ENCODE results near the gene LIMA1.
"Not testable (repeated sequence)": the region's sequence is repeated elsewhere in the genome, so short reads cannot be mapped to it uniquely, and the experiment has no call there.

The LIMA1 gene

DNA sequence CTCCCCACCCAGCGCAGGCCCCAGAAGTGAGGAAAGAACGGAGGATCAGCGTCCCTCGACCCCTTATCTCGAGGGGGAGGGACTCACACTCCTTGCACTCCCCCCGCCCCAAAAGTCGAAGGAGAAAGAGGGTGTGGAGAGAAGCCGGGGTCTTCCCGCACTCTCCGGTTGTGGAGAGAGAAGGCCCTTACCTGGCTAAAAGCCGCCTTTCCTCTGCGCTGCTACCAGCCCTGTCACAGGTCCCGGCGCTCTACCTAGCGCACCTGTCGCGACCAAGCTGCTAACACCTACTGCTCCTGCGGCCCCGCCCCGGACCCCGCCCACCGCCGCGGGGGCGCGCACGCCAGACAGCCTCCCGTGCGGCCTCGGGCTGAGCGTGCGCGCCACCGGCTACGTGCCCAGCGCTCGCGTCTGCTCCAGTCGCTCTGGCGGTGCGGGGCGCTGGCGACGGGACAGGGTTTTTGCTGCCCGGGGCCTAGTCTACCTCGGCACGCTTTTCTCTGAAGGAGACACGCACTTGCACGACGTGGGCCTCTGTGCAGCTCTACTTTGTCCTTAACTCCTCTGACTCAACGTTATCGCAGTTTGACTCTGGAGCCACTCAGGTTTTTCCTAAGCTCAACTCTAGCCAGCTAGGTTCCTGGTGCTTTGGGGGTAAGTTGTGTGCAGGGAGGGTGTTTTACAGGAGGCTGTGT lies at the start of gene LIMA1:
TSS of gene LIMA1 (minus strand) at position 292 of the 695 bp plus-strand sequence. CDS start 34,769 bp downstream, outside the sequence.
- peak; percentile 76 for DNase-seq (ENCODE audit: low read depth)

DNA sequence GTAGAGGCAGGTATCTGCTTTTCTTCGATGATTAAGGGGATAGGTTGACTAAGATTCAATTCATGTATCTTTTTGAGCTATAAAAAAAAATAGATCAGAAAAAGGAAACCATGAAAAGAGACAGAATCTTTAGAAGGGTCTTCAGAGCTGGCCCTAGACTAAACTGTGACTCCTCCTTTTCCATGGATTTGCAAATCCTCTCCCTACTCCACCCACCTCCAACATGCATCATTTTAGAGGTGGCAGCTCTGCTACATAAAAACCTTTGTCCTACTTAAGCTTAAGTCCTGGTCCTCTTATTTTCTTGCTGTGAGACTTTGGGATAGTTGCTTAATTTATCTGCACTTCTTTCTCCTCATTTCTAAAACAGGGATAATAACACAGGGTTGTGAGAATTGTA lies 48.4 kb upstream of the LIMA1 start:
- DNase-seq (ENCODE audit: low read depth) = no peak

DNA sequence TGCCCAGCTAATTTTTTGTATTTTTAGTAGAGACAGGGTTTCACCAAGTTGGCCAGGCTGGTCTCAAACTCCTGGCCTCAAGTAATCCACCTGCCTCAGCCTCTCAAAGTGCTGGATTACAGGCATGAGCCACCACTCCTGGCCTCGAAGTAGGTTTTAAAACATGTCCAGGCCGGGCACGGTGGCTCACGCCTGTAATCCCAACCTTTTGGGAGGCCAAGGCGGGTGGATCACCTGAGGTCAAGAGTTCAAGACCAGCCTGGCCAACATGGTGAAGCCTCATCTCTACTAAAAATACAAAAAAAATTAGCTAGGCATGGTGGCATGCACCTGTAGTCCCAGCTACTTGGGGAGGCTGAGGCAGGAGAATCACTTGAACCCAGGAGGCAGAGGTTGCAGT lies 45.3 kb upstream of the LIMA1 start:
- DNase-seq (ENCODE audit: low read depth) = not testable (repeated sequence)

DNA sequence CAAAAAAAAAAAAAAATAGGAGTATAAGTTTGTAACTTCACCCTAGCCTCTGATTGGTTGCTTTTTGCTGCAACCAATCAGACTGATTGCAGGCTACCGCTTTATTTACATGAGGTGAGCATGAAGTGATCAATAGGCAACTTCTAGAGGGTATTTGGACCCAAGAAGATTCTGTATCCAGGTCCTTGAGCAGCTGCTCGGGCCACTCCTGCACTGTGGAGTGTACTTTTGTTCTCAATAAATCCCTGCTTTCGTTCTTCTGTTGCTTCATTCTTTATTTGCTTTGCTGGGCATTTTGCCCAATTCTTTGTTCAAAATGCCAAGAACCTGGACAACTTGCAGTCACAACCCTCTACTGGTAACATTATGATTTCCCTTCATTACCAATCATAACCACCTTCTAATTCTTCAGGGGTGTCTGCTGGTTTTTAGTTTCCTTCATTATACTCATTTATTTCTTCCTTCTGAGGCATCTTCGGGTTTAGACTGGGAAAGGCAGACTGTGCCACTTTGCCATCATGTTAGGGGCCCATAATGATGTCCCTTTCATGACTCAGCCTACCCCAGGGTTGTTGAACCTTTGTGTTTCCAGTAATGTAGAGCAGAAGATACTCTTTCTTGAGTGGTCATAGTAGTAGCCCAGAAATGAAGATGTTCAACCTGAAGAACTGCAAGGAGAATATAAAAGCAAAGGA lies 43.4 kb upstream of the LIMA1 start:
- peak; percentile 46 for DNase-seq (ENCODE audit: low read depth)

DNA sequence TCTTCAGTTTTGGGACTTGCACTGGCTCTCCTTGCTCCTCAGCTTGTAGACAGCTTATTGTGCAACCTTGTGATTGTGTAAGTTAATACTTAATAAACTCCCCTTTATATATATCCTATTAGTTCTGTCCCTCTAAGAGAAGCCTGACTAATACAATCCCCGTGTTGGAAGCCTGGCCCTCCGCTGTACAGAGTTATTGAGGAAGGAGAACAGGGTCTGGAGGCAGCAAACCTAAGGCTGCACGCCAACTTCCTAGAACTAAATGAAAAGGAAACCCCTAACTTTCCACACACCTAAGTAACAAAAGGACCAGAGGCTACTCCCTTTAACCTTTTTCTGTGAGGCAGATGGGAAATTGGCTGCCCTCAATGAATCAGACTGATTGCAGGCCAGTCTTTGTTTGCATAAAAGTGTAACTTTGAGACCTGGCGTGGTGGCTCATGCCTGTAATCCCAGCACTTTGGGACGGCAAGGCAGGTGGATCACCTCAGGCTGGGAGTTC lies 42.6 kb upstream of the LIMA1 start:
- DNase-seq (ENCODE audit: low read depth) = no peak

DNA sequence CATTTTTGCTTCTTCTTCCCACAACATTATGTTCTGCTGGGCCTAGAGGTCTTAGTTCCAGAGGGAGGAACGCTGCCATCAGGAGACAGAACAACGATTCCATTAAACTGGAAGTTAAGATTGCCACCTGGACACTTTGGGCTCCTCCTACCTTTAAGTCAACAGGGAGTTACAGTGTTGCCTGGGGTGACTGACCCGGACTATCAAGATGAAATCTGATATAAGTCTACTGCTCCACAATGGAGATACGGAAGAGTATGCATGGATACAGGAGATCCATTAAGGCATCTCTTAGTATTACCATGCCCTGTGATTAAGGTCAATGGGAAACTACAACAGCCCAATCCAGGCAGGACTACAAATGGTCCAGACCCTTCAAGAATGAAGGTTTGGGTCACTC lies 41.5 kb upstream of the LIMA1 start:
- not testable (repeated sequence) for DNase-seq (ENCODE audit: low read depth)

DNA sequence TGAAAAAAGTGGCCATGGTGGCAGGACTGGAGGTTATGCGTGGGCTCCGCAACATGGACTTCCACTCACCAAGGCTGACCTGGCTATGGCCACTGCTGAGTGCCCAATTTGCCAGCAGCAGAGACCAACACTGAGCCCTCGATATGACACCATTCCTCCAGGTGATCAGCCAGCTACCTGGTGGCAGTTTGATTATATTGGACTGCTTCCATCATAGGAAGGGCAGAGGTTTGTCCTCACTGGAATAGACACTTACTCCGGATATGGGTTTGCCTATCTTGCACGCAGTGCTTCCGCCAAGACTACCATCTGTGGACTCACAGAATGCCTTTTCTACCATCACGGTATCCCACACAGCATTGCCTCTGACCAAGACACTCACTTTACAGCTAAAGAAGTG lies 40.8 kb upstream of the LIMA1 start:
- not testable (repeated sequence) for DNase-seq (ENCODE audit: low read depth)

DNA sequence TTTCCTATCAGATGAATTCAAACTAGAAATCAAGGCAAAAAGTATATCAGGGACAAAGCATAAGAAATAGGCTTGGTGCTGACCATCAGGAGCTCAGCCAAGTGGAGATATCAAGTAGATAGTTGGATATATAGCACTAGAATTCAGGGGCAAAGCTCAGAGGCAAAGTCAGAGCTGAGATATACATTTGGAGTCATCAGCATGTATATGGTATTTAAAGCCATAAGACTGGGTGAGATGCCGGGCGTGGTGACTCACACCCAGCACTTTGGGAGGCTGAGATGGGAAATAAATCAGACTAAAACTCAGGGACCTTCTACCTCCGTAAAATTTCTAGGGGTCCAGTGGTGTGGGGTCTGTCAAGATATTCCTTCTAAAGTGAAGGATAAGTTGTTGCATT lies 38.9 kb upstream of the LIMA1 start:
- no peak for DNase-seq (ENCODE audit: low read depth)

DNA sequence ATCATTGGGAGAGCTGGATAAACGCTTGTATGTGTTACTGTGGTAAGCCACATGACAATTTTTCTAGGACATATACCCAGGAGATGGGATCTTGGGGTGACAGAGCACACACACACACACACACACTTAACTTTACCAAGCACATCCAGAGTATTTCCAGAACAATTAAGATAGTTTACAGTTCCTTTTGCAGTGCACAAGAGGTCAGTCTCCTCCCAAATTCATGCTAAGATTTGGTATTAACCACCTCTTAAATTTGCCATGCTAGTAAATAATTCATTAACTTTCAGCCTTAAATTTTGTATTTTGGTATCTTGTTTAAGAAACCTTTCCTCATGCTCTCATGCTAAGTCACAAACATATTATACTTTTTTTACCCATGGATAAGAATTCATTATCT lies 33.9 kb upstream of the LIMA1 start:
- DNase-seq (ENCODE audit: low read depth) = no peak

DNA sequence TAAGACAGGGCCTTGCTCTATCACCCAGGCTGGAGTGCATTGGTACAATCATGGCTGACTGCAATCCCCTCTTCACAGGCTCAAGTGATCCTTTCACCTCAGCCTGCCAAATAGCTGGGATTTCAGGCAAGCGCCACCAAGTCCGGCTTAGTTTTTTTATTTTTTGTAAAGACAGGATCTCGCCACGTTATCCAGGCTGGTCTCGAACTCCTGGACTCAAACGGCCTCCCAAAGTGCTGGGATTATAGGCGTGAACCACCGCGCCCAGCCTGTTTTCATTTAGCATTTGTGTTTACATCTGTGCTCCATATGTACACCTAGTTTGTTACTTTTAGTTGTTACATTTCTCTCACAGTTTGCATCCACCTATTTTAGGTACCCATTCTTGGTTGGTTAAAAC lies 32.5 kb upstream of the LIMA1 start:
- no peak for DNase-seq (ENCODE audit: low read depth)

DNA sequence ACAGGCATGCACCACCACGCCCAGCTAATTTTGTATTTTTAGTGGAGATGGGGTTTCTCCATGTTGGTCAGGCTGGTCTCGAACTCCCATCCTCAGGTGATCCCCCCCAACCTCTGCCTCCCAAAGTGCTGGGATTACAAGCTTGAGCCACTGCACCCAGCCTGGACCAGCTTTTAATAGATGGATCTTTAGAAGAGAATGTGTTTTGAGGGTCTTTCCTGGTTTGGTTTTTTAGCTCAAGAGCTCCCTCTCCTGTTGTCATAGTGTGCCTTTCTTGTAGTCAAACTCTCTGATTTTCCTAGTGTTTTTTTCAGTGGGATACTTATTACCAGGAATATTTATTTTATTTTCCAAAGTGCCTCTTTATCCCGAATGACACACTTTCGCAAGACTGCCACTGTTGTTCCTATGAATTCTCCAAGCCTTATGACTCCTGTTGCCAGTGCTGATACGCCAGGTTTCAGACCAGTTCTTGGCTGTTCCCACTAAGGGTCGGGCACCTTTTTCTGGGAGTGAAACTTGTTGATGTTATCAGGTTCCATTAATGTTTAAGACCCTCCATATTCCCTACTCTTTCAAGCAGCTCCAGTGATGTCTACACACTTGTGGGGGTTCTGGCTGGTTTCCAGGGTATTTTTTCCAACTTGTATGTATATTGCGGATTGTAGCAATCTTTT lies 31.5 kb upstream of the LIMA1 start:
- peak; percentile 39 for DNase-seq (ENCODE audit: low read depth)

DNA sequence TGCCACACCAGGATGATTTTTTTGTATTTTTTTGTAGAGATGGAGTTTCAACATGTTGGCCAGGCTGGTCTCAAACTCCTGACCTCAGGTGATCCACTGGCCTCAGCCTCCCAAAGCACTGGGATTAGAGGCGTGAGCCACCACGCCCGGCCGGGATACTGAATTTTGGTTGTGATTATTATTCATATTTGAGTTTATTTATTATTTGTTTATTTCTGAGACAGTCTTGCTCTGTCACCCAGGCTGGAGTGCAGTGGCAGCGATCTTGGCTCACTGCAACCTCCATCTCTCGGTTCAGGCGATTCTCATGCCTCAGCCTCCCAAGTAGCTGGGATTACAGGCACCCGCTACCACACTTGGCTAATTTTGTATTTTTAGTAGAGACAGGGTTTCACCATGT lies 30.7 kb upstream of the LIMA1 start:
- DNase-seq (ENCODE audit: low read depth) = not testable (repeated sequence)

DNA sequence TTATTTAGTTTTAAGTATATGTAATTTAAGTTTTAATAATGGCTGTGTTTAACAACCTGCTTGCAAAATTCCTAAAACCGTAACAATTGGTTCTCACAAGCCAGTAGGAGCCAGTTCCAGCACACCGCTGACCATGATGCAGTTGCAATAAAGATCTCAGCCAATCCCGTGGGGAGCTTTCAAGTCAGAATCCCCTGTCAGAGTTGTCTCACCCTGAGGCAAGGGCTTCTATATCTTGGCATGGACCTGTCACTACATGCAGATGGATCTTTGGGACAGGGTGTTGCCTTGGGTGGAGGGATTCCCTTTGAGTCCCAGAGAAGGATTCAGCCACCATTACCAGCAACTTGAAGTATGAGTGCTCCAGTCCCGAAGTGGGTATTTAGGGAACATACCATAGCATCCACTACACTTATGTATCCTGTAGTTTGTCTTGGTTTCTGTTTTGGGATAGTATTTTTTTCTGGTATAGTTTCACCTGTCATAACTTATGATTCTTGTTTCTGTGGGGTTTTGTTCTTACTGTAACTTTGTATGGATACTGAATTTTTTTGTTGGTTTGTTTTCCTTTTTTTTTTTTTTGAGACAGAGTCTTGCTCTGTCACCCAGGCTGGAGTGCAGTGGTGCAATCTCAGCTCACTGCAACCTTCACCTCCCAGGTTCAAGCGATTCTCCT lies 30.1 kb upstream of the LIMA1 start:
- DNase-seq (ENCODE audit: low read depth) = no peak

DNA sequence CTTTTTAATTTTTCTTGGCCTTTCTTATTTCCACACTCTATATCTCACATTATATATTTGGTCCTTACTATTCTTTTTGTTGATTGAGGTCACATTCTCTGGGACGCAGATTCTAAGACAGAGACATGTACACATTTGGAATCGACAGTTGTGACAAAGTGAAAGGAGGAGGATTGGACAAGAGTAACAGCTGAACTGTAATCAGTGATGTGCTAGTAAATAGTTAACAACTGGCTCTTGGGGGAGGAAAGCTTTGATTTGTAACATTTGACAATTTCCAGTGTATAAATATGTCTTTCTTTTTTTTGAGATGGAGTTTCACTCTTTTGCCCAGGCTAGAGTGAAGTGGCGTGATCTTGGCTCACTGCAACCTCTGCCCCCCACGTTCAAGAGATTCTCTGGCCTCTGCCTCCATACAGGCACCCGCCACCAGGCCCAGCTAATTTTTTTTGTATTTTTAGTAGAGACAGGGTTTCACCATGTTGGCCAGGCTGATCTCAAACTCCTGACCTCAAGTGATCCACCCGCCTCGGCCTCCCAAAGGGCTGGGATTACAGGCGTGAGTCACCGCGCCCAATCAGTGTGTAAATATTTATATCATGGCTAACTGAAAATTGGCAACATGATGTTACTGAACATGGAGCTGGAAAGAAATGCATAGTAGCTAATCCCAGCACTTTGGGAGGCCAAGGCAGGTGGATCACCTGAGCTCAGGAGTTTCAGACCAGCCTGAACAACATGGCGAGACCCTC lies 28.7 kb upstream of the LIMA1 start:
- peak; percentile 76 for DNase-seq (ENCODE audit: low read depth)

DNA sequence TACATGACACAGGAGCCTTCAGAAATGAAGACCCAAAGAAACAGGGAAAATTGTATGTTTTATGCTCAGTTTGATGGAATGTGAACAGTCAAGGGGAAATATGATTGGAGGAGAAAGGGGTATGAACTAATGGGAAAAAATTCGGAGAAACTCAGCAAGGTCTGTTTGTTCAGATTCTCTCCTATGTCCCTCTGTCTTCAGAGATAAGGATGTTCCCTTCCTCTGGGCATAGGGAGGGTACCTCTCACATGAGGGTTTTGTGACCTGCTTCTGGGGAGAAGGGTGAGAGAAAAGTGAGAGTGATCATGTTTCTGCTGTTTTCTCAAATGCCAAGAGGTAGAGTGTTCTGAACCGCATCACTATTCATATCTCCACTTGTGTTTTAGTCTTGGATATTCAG lies 26.6 kb upstream of the LIMA1 start:
- DNase-seq (ENCODE audit: low read depth) = no peak

DNA sequence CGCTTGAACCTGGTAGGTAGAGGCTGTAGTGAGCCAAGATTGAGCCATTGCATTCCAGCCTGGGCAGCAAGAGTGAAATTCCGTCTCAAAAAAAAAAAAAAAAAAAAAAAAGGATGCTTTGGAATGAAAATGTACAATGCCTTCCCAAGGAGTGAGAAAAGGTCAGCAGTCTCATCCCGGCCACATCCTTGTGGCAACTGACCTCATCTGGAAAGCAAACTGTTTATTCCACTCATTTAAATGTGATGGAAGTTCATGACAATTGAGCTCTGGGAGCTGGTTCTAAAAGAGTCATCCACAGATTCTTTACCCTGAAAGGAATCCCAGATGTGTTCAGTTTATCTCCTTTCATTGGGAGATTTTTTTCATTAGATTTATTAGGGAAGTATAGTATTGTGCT lies 19.4 kb upstream of the LIMA1 start:
- peak; percentile 57 for DNase-seq (ENCODE audit: low read depth)

DNA sequence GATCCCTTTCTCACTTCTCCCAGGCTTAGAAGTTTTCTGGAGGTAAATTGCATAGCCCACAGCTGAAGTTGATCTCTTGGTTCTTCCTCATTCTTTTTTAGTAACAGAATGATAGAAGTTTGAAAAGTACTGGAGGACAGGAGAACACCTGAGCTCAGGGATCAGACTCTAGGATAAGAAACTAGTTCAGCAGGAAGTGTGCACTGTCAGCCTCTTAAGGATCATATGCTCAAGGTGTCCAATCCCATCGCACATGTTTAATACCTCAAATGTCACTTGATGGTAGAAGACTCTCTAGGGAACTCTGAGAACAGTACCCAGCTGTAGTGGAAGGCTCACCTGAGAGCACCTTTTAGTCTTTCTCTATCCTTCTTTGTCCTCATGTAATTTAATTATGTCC lies 14.7 kb upstream of the LIMA1 start:
- DNase-seq (ENCODE audit: low read depth) = no peak

DNA sequence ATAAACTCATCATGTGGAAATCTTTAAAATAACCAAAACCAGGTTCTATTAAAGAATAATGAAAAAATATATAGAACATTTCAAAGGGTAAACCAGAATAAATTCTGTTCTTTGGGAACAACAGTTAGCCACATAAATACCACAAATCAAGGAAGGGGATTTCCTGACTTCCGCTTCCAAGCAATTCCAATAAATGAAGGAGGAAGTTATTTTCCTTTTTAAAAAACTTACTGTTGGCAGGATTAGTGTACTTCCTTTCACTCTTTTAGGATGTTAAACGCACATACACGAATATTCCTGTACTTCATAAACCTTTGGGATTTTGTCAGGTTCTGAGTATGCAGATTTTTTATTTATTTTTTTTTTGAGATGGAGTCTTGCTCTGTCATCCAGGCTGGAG lies 13.7 kb upstream of the LIMA1 start:
- DNase-seq (ENCODE audit: low read depth) = no peak

DNA sequence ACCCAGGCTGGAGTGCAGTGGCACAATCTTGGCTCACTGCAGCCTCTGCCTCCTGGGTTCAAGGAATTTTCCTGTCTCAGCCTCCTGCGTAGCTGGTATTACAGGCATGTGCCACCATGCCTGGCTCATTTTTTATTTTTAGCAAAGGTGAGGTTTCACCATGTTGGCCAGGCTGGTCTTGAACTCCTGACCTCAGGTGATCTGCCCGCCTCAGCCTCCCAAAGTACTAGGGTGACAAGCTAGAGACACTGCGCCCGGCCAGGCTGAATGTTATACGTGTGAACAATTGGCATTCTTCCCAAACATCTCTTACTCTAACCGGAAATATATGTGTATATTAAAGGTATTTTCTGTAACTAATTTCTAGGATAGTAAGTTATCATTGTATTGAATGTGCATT lies 13.2 kb upstream of the LIMA1 start:
- DNase-seq (ENCODE audit: low read depth) = no peak

DNA sequence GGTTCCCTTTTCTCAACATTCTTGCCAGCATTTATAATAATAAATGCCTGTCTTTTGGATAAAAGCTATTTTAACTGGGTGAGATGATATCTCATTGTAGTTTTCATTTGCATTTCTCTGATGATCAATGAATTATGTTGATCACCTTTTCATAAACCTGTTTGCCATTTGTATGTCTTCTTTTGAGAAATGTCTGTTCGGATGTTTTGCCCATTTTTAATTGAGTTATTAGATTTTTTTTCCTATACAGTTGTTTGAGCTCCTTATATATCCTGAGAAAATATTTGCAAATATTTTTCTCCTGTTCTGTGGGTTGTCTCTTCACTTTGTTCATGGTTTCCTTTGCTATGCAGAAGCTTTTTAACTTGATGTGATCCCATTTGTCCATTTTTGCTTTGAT lies 8.1 kb upstream of the LIMA1 start:
- no peak for DNase-seq (ENCODE audit: low read depth)

DNA sequence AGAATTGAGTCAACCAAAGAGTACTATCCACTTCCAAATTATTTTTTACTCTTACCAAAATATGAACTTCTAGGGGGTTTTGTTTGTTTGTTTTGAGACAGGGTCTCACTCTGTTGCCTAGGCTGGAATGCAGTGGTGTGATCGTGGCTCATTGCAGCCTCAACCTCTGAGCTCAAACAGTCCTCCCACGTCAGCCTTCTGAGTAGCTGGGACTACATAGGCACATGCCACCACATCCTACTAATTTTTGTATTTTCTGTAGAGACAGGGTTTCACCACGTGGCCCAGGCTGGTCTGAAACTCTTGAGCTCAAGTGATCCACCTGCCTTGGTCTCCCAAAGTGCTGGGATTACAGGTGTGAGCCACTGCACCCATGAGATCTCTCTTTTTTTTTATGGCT lies 7.4 kb upstream of the LIMA1 start:
- DNase-seq (ENCODE audit: low read depth) = not testable (repeated sequence)

DNA sequence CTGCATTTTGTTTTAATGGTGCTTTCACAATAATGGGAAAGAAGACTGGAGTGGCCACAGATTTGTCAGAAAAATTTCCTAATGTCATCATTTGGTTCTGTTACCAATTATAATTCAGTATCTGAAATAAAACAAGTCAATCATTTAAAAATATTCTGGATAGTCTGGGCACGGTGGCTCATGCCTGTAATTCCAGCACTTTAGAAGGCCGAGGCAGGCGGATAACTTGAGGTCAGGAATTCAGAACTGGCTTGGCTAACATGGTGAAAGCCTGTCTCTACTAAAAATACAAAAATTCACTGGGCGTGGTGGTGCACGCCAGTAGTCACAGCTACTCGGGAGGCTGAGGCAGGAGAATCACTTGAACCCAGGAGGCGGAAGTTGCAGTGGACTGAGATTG lies 4.0 kb upstream of the LIMA1 start:
- no peak for DNase-seq (ENCODE audit: low read depth)
